Gastroesophageal sphincter (tissue), 3 donors: ENCODE measurements around the gene TENM3.

Experiments used
- EP300 ChIP-seq: sonication (generic); formaldehyde crosslinking; IDR thresholded peaks from one replicate; pipeline ENCODE4 v1.6.1; 2017; ENCODE audit warnings: antibody characterized with exemption, mild to moderate bottlenecking
- POLR2A ChIP-seq, 2 donors: fragments of 450-650 bp; IDR thresholded peaks; one replicate each; pipeline ENCODE4 v1.6.1; 2017; ENCODE audit warnings: antibody characterized with exemption in 2 of 2, mild to moderate bottlenecking in 2 of 2, moderate library complexity in 1 of 2
- POLR2AphosphoS5 ChIP-seq: sonication (generic); formaldehyde crosslinking; IDR thresholded peaks from one replicate; pipeline ENCODE4 v1.6.1; 2017; ENCODE audit warnings: antibody characterized with exemption
- TF ChIP-seq, protein P1 (sequence below), 4 experiments: fragments of 200-600 bp in 2 of 4; fragments of 450-650 bp in 2 of 4; sonication (generic) in 1 of 4; IDR thresholded peaks; one replicate each; pipeline ENCODE4 v1.5.1; 2017 to 2019; ENCODE audit warnings: antibody characterized with exemption in 4 of 4, mild to moderate bottlenecking in 2 of 4, moderate library complexity in 2 of 4

DNA sequence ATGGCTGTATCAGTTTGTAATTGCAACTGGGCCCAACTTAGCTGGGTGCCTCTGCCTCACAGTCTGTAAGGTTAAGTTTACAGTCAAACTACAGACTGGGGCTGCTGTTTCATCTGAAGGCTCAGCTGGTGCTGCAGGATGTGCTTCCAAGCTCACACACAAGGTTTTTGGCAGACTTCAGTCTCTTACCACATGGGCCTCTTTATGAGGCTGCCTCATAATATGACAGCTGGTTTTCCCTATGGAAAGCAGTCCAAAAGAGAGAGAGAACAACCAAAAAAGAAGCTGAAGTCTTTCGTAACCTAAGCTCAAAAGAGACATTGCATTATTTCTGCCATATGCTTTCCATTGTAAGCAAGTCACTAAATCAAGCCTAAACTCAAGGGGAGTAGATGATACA lies 402.3 kb downstream of the TENM3 start:
- TF ChIP-seq, protein P1, sequence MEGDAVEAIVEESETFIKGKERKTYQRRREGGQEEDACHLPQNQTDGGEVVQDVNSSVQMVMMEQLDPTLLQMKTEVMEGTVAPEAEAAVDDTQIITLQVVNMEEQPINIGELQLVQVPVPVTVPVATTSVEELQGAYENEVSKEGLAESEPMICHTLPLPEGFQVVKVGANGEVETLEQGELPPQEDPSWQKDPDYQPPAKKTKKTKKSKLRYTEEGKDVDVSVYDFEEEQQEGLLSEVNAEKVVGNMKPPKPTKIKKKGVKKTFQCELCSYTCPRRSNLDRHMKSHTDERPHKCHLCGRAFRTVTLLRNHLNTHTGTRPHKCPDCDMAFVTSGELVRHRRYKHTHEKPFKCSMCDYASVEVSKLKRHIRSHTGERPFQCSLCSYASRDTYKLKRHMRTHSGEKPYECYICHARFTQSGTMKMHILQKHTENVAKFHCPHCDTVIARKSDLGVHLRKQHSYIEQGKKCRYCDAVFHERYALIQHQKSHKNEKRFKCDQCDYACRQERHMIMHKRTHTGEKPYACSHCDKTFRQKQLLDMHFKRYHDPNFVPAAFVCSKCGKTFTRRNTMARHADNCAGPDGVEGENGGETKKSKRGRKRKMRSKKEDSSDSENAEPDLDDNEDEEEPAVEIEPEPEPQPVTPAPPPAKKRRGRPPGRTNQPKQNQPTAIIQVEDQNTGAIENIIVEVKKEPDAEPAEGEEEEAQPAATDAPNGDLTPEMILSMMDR (IDR thresholded peaks at IDR 0.05): no peak
- TF ChIP-seq POLR2A (IDR thresholded peaks at IDR 0.05) (no peak), POLR2AphosphoS5 (no peak), EP300 (no peak)
